Activated T-cell treated with anti-CD3 and anti-CD28 coated beads, Interleukin-2, amount 50 U/mL, for 72 hours (primary cell): ENCODE data around the gene HDAC5. TPM values are rescaled to one million over a fixed set of nuclear protein-coding genes. Genes with fewer than 3 reads are reported as not detected.
"Not testable (repeated sequence)": the region's sequence is repeated elsewhere in the genome, so short reads cannot be mapped to it uniquely, and the experiment has no call there.

Experiments
- ATAC-seq, 2 donors: fragments of 150-1000 bp; cut with Tn5 transposase; replicated peaks in 1 of 2; 2 replicates each; pipeline ENCODE4 v1.10.0; 2021; ENCODE audit warnings: moderate library complexity in 2 of 2, mild to moderate bottlenecking in 1 of 2
- DNase-seq, 2 donors: peaks; one replicate each; pipeline ENCODE4 v3.0.0; 2021 to 2022; ENCODE audit warnings: mixed read lengths in 1 of 2
- H3K27ac Mint-ChIP-seq: one replicate; pipeline ENCODE4 v1.8.0; 2022; ENCODE audit warnings: mild to moderate bottlenecking, moderate library complexity, mixed read lengths
- H3K27me3 Mint-ChIP-seq: one replicate; pipeline ENCODE4 v1.8.0; 2022; ENCODE audit warnings: low read depth, mixed read lengths
- H3K36me3 Mint-ChIP-seq, 2 donors: one replicate each; pipeline ENCODE4 v1.8.0; 2022; ENCODE audit warnings: mixed read lengths in 2 of 2, mild to moderate bottlenecking in 1 of 2; ENCODE audit not compliant: insufficient read depth in 2 of 2
- H3K4me1 Mint-ChIP-seq: one replicate; pipeline ENCODE4 v1.8.0; 2022; ENCODE audit warnings: low read depth, mixed read lengths
- H3K4me3 Mint-ChIP-seq, 2 donors: one replicate each; pipeline ENCODE4 v1.8.0; 2022; ENCODE audit warnings: mild to moderate bottlenecking in 2 of 2, mixed read lengths in 2 of 2, moderate library complexity in 2 of 2
- H3K9me3 Mint-ChIP-seq, 2 donors: one replicate each; pipeline ENCODE4 v1.8.0; 2022; ENCODE audit warnings: mixed read lengths in 2 of 2
- total RNA-seq, 2 donors: library from RNA; stranded (reverse); gene quantifications; one replicate each; pipeline ENCODE4 v1.2.3, GENCODE V29; 2022

HDAC5 gene
- total RNA-seq, 2 donors from 2014 or later, result 34.7 to 37.8 TPM

GRCh38 chr17:44122816-44123355, 555 bp downstream of the HDAC5 start:
- Mint-ChIP-seq H3K4me3 (peak overlapping the region; percentile 92 to 95), H3K27ac (peak overlapping the region; percentile 51), H3K9me3 (no peaks in the 10 kb centered on the region), H3K27me3 (no peaks in the 10 kb centered on the region), H3K36me3 (peaks cover 0 to 4% of the 10 kb centered on the region in 2 donors), H3K4me1 (peaks cover 24% of the 10 kb centered on the region)
- DNase-seq, result peak; percentile 33 to 36
- peak in 1 of 2 donors; percentile 29 for ATAC-seq

- Mint-ChIP-seq H3K4me1 (peaks cover 24% of the 10 kb centered on the region), H3K27me3 (no peaks in the 10 kb centered on the region), H3K4me3 (peak overlapping the region; percentile 92 to 95), H3K9me3 (no peaks in the 10 kb centered on the region), H3K36me3 (peaks cover 0 to 4% of the 10 kb centered on the region in 2 donors), H3K27ac (peak overlapping the region; percentile 51)
- DNase-seq, result no peak
- ATAC-seq, result no peak
Measured at GRCh38 chr17:44121997-44122815, 1.2 kb downstream of the HDAC5 start.

DNA sequence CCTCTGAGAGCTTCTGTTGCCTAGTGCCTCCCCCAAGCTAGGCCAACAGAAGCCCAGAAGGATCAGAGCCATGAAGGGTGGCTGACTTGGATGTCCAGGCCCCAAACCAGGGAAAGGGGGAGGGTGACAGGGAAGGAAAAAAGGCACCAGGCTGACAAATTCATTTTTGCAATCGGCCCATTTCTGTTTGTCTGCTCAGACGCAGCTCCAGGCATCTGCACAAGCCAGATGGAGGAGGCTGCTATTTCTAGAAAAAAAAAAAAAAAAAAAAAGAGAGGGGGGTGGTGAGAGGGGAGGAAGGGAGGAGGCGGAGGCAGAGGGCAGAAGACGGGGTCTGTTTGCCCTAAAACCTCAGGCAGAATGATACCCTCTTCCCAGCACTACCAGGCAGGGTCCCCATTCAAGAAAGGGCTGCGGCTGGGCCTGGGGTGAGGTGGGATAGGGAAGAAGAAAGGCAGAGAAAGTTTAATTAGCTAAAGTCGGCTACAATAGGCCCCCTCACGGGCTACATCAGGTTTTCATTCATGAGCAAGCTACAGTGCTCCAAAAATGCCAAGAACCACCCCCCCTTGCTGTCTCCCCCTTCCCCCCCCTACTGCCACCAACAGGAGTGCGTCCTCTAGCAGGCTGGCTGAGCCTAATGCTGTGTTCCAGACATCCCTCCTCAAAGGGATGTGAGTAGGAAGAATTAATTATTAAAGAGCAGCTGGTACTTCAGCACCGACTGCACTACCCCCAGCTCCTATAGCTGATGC, 2.4 kb downstream of the HDAC5 start:
- DNase-seq (no peak), ATAC-seq (no peak)
- H3K27ac Mint-ChIP-seq, result no peak overlapping the region
- H3K27me3 Mint-ChIP-seq, result no peaks in the 10 kb centered on the region
- peaks cover 24% of the 10 kb centered on the region for H3K4me1 Mint-ChIP-seq
- H3K9me3 Mint-ChIP-seq, result no peaks in the 10 kb centered on the region
- H3K4me3 Mint-ChIP-seq, result no peak overlapping the region
- H3K36me3 Mint-ChIP-seq, result peaks cover 0 to 4% of the 10 kb centered on the region in 2 donors

DNA sequence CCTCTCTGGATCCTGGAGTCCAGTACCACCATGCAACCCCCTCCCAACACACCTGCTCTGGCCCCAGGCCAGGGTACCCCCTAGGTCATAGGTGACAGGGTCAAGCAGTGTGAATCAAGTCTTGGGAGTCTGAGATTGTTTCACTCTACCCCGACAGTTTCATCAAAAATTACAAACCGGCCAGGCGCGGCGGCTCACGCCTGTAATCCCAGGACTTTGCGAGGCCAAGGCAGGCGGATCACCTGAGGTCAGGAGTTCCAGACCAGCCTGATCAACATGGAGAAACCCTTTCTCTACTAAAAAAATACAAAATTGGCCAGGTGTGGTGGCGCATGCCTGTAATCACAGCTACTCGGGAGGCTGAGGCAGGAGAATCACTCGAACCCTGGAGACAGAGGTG, 3.2 kb downstream of the HDAC5 start:
- H3K36me3 Mint-ChIP-seq, H3K4me3 Mint-ChIP-seq, ATAC-seq, H3K27ac Mint-ChIP-seq, DNase-seq, H3K27me3 Mint-ChIP-seq, H3K9me3 Mint-ChIP-seq: not testable (repeated sequence)
- H3K4me1 Mint-ChIP-seq, result peaks cover 24% of the 10 kb centered on the region

- Mint-ChIP-seq H3K9me3 (no peaks in the 10 kb centered on the region), H3K36me3 (peaks cover 0 to 4% of the 10 kb centered on the region in 2 donors), H3K27ac (no peak overlapping the region), H3K4me1 (peaks cover 24% of the 10 kb centered on the region), H3K27me3 (no peaks in the 10 kb centered on the region), H3K4me3 (no peak overlapping the region)
- ATAC-seq, result no peak
- DNase-seq, result no peak
Measured at GRCh38 chr17:44119798-44120197, 3.6 kb downstream of the HDAC5 start.

- Mint-ChIP-seq H3K4me3 (no peak overlapping the region), H3K27ac (no peak overlapping the region), H3K4me1 (peaks cover 19% of the 10 kb centered on the region), H3K9me3 (no peaks in the 10 kb centered on the region), H3K27me3 (no peaks in the 10 kb centered on the region), H3K36me3 (peaks cover 0 to 4% of the 10 kb centered on the region in 2 donors)
- no peak for DNase-seq
- no peak for ATAC-seq
Measured at GRCh38 chr17:44119062-44119461, 4.4 kb downstream of the HDAC5 start.

GRCh38 chr17:44118427-44119050, 4.9 kb downstream of the HDAC5 start:
- Mint-ChIP-seq H3K27ac (no peak overlapping the region), H3K4me1 (peaks cover 17% of the 10 kb centered on the region), H3K9me3 (no peaks in the 10 kb centered on the region), H3K27me3 (no peaks in the 10 kb centered on the region), H3K36me3 (peaks cover 0 to 4% of the 10 kb centered on the region in 2 donors), H3K4me3 (no peak overlapping the region)
- no peak for ATAC-seq
- no peak for DNase-seq

DNA sequence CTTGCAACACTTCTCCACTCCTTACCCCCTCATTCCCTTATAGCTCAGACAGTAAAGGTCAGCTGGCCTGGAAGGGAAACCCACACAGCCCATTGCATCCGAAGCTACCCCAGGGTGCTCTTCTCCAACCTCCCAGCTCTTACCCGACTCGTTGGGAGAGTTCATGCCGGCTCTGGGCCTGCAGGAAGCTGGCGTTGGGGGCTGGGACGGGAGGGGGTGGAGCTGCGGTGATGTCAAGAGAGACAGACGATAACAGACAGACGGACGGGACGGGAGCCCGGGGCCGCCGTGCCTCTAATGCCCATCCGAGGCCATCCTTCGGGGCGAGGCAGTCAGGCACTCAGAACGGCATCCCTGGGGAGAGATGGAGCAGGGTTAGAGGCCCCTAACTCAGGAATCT, 6.1 kb downstream of the HDAC5 start:
- no peaks in the 10 kb centered on the region for H3K9me3 Mint-ChIP-seq
- H3K36me3 Mint-ChIP-seq, result no peaks in the 10 kb centered on the region
- no peak overlapping the region for H3K4me3 Mint-ChIP-seq
- ATAC-seq, result no peak
- DNase-seq, result no peak
- H3K27ac Mint-ChIP-seq, result no peak overlapping the region
- peaks cover 17% of the 10 kb centered on the region for H3K4me1 Mint-ChIP-seq
- no peaks in the 10 kb centered on the region for H3K27me3 Mint-ChIP-seq

- H3K27ac Mint-ChIP-seq, result no peak overlapping the region
- DNase-seq (peak in 1 of 2 donors; percentile 18), ATAC-seq (no peak)
- peaks cover 20% of the 10 kb centered on the region for H3K4me1 Mint-ChIP-seq
- no peak overlapping the region for H3K4me3 Mint-ChIP-seq
- no peaks in the 10 kb centered on the region for H3K27me3 Mint-ChIP-seq
- no peaks in the 10 kb centered on the region for H3K9me3 Mint-ChIP-seq
- H3K36me3 Mint-ChIP-seq, result no peaks in the 10 kb centered on the region
Measured at GRCh38 chr17:44115585-44116415, 7.6 kb downstream of the HDAC5 start.

GRCh38 chr17:44113868-44114840, 9.3 kb downstream of the HDAC5 start:
- DNase-seq (no peak), ATAC-seq (no peak)
- peaks cover 25% of the 10 kb centered on the region for H3K4me1 Mint-ChIP-seq
- no peak overlapping the region for H3K4me3 Mint-ChIP-seq
- H3K27ac Mint-ChIP-seq, result no peak overlapping the region
- no peaks in the 10 kb centered on the region for H3K36me3 Mint-ChIP-seq
- H3K27me3 Mint-ChIP-seq, result no peaks in the 10 kb centered on the region
- no peaks in the 10 kb centered on the region for H3K9me3 Mint-ChIP-seq

- Mint-ChIP-seq H3K27me3 (no peaks in the 10 kb centered on the region), H3K4me1 (peaks cover 25% of the 10 kb centered on the region), H3K36me3 (no peaks in the 10 kb centered on the region), H3K27ac (no peak overlapping the region), H3K4me3 (no peak overlapping the region), H3K9me3 (no peaks in the 10 kb centered on the region)
- ATAC-seq (no peak), DNase-seq (no peak)
Measured at GRCh38 chr17:44113382-44113781, 10.1 kb downstream of the HDAC5 start.
